Measurements from ENCODE around the gene TNK1.
A peak's percentile ranks its signal among the peaks of the same experiment; 100 is the strongest.

The TNK1 gene

GRCh38 chr17:7426896-7427489, 46.1 kb downstream of the TNK1 start:
- H3K9me3 ChIP-seq (ENCODE audit: low read length) = peaks cover 2% of the 10 kb centered on the region
- H3K27me3 ChIP-seq (ENCODE audit: insufficient read depth, low read length) = no peaks in the 10 kb centered on the region
- no peak overlapping the region for H2AFZ ChIP-seq (ENCODE audit: low read depth, low read length)
- no peaks in the 10 kb centered on the region for H3K36me3 ChIP-seq (ENCODE audit: insufficient read depth, low read length)
- no peaks in the 10 kb centered on the region for H3K4me1 ChIP-seq (ENCODE audit: insufficient read depth, low read length)
- no peak overlapping the region for H3K4me3 ChIP-seq (ENCODE audit: low read length)

GRCh38 chr17:7427549-7427948, 46.7 kb downstream of the TNK1 start:
- H3K4me3 ChIP-seq (ENCODE audit: low read length) = no peak overlapping the region
- no peaks in the 10 kb centered on the region for H3K4me1 ChIP-seq (ENCODE audit: insufficient read depth, low read length)
- peaks cover 4% of the 10 kb centered on the region for H3K9me3 ChIP-seq (ENCODE audit: low read length)
- H2AFZ ChIP-seq (ENCODE audit: low read depth, low read length) = no peak overlapping the region
- H3K27me3 ChIP-seq (ENCODE audit: insufficient read depth, low read length) = no peaks in the 10 kb centered on the region
- no peaks in the 10 kb centered on the region for H3K36me3 ChIP-seq (ENCODE audit: insufficient read depth, low read length)

GRCh38 chr17:7428557-7428956, 47.7 kb downstream of the TNK1 start, which contains the start of gene SPEM3:
Gene SPEM3, plus strand, starts transcription at chr17:7428857. Its CDS starts 46 bp downstream, at chr17:7428903.
- H2AFZ ChIP-seq (ENCODE audit: low read depth, low read length) = no peak within 1 kb of the TSS
- H3K4me1 ChIP-seq (ENCODE audit: insufficient read depth, low read length) = no peaks in the 10 kb centered on the region
- no peaks in the 10 kb centered on the region for H3K36me3 ChIP-seq (ENCODE audit: insufficient read depth, low read length)
- H3K4me3 ChIP-seq (ENCODE audit: low read length) = no peak within 1 kb of the TSS
- no peaks in the 10 kb centered on the region for H3K27me3 ChIP-seq (ENCODE audit: insufficient read depth, low read length)
- H3K9me3 ChIP-seq (ENCODE audit: low read length) = peaks cover 4% of the 10 kb centered on the region

DNA sequence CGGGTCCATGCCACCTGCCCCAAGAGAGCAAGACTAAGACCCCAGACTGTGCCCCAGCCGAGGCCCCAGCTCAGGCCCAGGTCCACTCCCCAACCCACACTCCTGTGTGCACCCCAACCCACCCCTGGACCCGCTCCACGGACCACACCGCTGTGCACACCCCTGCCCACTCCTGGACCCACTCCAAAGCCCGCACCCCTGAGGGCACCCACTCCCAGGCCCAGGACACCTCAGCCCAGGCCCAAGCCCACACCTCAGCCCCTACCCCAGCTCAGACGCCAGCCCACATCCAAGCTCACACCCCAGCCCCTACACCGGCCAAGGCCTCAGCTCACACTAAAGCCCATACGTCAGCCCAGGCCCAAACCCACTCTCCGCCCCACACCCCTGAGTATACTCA, 48.8 kb downstream of the TNK1 start:
- Histone ChIP-seq H2AFZ (ENCODE audit: low read depth, low read length) (no peak overlapping the region), H3K4me3 (ENCODE audit: low read length) (no peak overlapping the region), H3K36me3 (ENCODE audit: insufficient read depth, low read length) (no peaks in the 10 kb centered on the region), H3K4me1 (ENCODE audit: insufficient read depth, low read length) (no peaks in the 10 kb centered on the region), H3K27me3 (ENCODE audit: insufficient read depth, low read length) (no peaks in the 10 kb centered on the region), H3K9me3 (ENCODE audit: low read length) (peaks cover 4% of the 10 kb centered on the region)

DNA sequence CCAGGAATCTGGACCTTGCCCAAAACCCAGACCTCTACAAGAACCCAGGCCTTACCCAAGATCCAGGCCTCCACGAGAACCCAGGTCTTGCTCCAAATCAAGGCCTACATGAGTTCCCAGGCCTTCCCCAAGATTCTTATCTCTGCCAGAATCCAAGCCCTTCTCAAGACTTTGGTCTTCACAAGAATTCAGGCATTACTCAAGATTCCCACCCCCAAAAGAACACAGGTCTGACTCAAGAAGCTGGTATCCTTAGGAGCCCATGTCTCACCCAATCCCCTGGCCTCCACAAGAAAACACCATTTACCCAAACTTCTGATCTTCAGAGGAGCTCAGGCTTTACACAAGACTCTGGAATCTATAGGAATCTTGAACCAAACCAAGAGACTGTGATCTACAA, 50.3 kb downstream of the TNK1 start:
- H3K4me3 ChIP-seq (ENCODE audit: low read length) = no peak overlapping the region
- peaks cover 7% of the 10 kb centered on the region for H3K4me1 ChIP-seq (ENCODE audit: insufficient read depth, low read length)
- H3K36me3 ChIP-seq (ENCODE audit: insufficient read depth, low read length) = no peaks in the 10 kb centered on the region
- H3K27me3 ChIP-seq (ENCODE audit: insufficient read depth, low read length) = peaks cover 7% of the 10 kb centered on the region
- H2AFZ ChIP-seq (ENCODE audit: low read depth, low read length) = no peak overlapping the region
- H3K9me3 ChIP-seq (ENCODE audit: low read length) = peaks cover 4% of the 10 kb centered on the region

- Histone ChIP-seq H3K27me3 (ENCODE audit: insufficient read depth, low read length) (peaks cover 11% of the 10 kb centered on the region), H3K4me1 (ENCODE audit: insufficient read depth, low read length) (peaks cover 7% of the 10 kb centered on the region), H2AFZ (ENCODE audit: low read depth, low read length) (no peak overlapping the region), H3K9me3 (ENCODE audit: low read length) (peaks cover 4% of the 10 kb centered on the region), H3K36me3 (ENCODE audit: insufficient read depth, low read length) (no peaks in the 10 kb centered on the region), H3K4me3 (ENCODE audit: low read length) (no peak overlapping the region)
These were observed 51.4 kb downstream of the TNK1 start for GRCh38 chr17:7432296-7432695.

GRCh38 chr17:7435676-7436555, 55.0 kb downstream of the TNK1 start:
- Histone ChIP-seq H3K36me3 (ENCODE audit: insufficient read depth, low read length) (no peaks in the 10 kb centered on the region), H3K4me3 (ENCODE audit: low read length) (peak overlapping the region; percentile 49), H2AFZ (ENCODE audit: low read depth, low read length) (peak overlapping the region; percentile 13), H3K4me1 (ENCODE audit: insufficient read depth, low read length) (peaks cover 36% of the 10 kb centered on the region), H3K27me3 (ENCODE audit: insufficient read depth, low read length) (peaks cover 29% of the 10 kb centered on the region), H3K9me3 (ENCODE audit: low read length) (peaks cover 3% of the 10 kb centered on the region)

GRCh38 chr17:7436556-7437368, 55.9 kb downstream of the TNK1 start:
- Histone ChIP-seq H3K36me3 (ENCODE audit: insufficient read depth, low read length) (no peaks in the 10 kb centered on the region), H3K9me3 (ENCODE audit: low read length) (peaks cover 3% of the 10 kb centered on the region), H2AFZ (ENCODE audit: low read depth, low read length) (no peak overlapping the region), H3K27me3 (ENCODE audit: insufficient read depth, low read length) (peaks cover 29% of the 10 kb centered on the region), H3K4me1 (ENCODE audit: insufficient read depth, low read length) (peaks cover 42% of the 10 kb centered on the region), H3K4me3 (ENCODE audit: low read length) (peak overlapping the region; percentile 25)

GRCh38 chr17:7437369-7437863, 56.5 kb downstream of the TNK1 start:
- peaks cover 29% of the 10 kb centered on the region for H3K27me3 ChIP-seq (ENCODE audit: insufficient read depth, low read length)
- H2AFZ ChIP-seq (ENCODE audit: low read depth, low read length) = peak overlapping the region; percentile 35
- peak overlapping the region; percentile 36 for H3K4me3 ChIP-seq (ENCODE audit: low read length)
- no peaks in the 10 kb centered on the region for H3K36me3 ChIP-seq (ENCODE audit: insufficient read depth, low read length)
- peaks cover 1% of the 10 kb centered on the region for H3K9me3 ChIP-seq (ENCODE audit: low read length)
- peaks cover 42% of the 10 kb centered on the region for H3K4me1 ChIP-seq (ENCODE audit: insufficient read depth, low read length)

DNA sequence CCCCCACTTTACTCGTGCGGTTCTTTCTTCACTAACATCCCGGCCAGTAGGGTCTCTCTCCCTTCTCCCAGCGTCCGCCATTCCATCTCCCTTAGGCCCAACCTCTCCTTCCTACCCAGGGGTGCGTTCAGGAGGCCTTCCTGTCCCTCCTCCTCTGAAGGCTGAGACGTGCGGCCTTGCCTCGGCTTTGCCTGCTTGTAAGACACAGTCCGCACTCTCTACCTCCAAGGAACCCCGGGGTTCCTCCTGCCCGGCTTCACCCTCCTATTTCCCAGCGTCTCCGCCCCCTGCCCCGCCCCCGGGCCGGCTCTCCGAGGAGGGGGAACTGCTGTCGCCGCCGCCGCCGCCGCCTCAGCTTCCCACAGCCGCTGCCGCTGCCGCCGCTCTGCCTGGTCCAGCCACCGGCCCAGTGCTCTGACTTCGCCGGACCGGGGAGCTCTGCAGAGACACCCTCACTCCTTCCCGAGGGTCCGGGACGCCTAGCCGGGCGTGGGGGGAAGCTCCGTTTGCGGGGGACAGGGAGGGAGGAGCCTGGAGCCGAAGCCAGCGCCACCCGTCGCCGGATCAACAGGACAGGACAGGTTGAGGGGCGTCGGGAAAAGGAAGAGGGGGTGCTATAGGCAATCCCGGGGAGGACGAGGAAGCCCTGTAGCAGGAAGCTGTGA, 57.2 kb downstream of the TNK1 start:
- peaks cover 42% of the 10 kb centered on the region for H3K4me1 ChIP-seq (ENCODE audit: insufficient read depth, low read length)
- no peaks in the 10 kb centered on the region for H3K36me3 ChIP-seq (ENCODE audit: insufficient read depth, low read length)
- H3K27me3 ChIP-seq (ENCODE audit: insufficient read depth, low read length) = peaks cover 29% of the 10 kb centered on the region
- peak overlapping the region; percentile 35 for H2AFZ ChIP-seq (ENCODE audit: low read depth, low read length)
- H3K9me3 ChIP-seq (ENCODE audit: low read length) = no peaks in the 10 kb centered on the region
- H3K4me3 ChIP-seq (ENCODE audit: low read length) = peak overlapping the region; percentile 36

DNA sequence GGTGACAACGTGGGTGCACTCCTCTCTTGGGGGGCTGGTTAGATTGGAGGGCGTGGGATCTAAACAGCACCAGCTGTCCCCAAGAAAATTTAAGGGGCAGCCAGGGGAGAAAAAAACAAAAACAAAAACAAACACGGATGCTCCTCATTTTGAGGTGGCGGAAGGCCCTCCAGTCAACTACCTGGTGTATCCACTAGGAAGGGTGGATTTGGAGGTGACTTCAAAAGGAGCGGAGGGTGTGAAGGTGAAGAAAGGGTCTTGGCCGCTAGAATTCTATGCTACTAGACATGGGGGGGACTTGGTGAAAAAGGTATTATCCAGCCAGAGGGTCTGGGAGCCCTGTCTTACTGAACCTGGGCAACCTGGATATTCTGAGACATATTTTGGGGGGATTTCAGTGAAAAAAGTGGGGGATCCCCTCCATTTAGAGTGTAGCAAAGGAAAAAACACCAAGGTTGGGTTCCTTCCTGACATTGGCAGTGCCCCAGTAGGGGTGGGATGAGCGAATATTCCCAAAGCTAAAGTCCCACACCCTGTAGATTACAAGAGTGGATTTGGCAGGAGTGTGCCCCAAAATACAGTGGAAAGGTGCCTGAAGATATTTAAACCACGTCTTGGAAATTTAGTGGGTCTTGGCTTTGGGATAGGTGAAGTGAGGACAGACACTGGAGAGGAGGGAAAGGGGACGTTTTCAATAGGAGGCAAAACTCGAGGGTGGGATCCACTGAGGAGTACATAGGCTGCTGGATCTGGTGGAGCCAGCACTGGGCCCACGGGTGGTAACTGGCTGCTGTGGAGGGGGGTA, 58.0 kb downstream of the TNK1 start:
- Histone ChIP-seq H3K27me3 (ENCODE audit: insufficient read depth, low read length) (peaks cover 29% of the 10 kb centered on the region), H3K4me3 (ENCODE audit: low read length) (peak overlapping the region; percentile 36), H2AFZ (ENCODE audit: low read depth, low read length) (no peak overlapping the region), H3K9me3 (ENCODE audit: low read length) (no peaks in the 10 kb centered on the region), H3K4me1 (ENCODE audit: insufficient read depth, low read length) (peaks cover 42% of the 10 kb centered on the region), H3K36me3 (ENCODE audit: insufficient read depth, low read length) (no peaks in the 10 kb centered on the region)

Measured in neuron (in vitro differentiated cells).